Mesenchymal stem cell (in vitro differentiated cells and primary cell): ENCODE measurements around the gene HIGD1A.

Experiments
- DNase-seq: peaks from one replicate; pipeline ENCODE4 v3.0.0-alpha.2; 2013
- H2AFZ ChIP-seq: one replicate; pipeline ENCODE4 v1.6.1; 2013; ENCODE audit warnings: low read depth, mild to moderate bottlenecking, control low read depth, inconsistent platforms, low read length, moderate library complexity
- H2AK5ac ChIP-seq: 2 replicates; pipeline ENCODE4 v1.6.1; 2013; ENCODE audit warnings: low read length, moderate library complexity, mild to moderate bottlenecking, inconsistent platforms; ENCODE audit not compliant: severe bottlenecking
- H2BK120ac ChIP-seq: one replicate; pipeline ENCODE4 v1.6.1; 2013; ENCODE audit warnings: low read depth, mild to moderate bottlenecking, inconsistent platforms, low read length, moderate library complexity
- H2BK12ac ChIP-seq, 2 experiments: one replicate each; pipeline ENCODE4 v1.6.1; 2013; ENCODE audit warnings: inconsistent platforms in 2 of 2, low read length in 2 of 2, mild to moderate bottlenecking in 2 of 2, moderate library complexity in 2 of 2, control low read depth in 1 of 2
- H2BK15ac ChIP-seq: one replicate; pipeline ENCODE4 v1.6.1; 2013; ENCODE audit warnings: mild to moderate bottlenecking, low read depth, inconsistent platforms; ENCODE audit not compliant: poor library complexity, severe bottlenecking
- H2BK5ac ChIP-seq: 2 replicates; pipeline ENCODE4 v1.6.1; 2013; ENCODE audit warnings: low read depth, mild to moderate bottlenecking, low read length, control low read depth, inconsistent platforms; ENCODE audit not compliant: poor library complexity, severe bottlenecking
- H3K14ac ChIP-seq, 2 experiments: one replicate each; pipeline ENCODE4 v1.6.1; 2013; ENCODE audit warnings: inconsistent platforms in 2 of 2, low read length in 2 of 2, control low read depth in 1 of 2, mild to moderate bottlenecking in 1 of 2, moderate library complexity in 1 of 2
- H3K18ac ChIP-seq, 2 experiments: one replicate each; pipeline ENCODE4 v1.6.1; 2013; ENCODE audit warnings: inconsistent platforms in 2 of 2, low read length in 2 of 2, control low read depth in 1 of 2, low read depth in 1 of 2, mild to moderate bottlenecking in 1 of 2
- H3K23ac ChIP-seq, 2 experiments: one replicate each; pipeline ENCODE4 v1.6.1; 2013; ENCODE audit warnings: inconsistent platforms in 2 of 2, low read length in 2 of 2, mild to moderate bottlenecking in 2 of 2, moderate library complexity in 2 of 2, control low read depth in 1 of 2
- H3K27ac ChIP-seq: 2 replicates; pipeline ENCODE4 v1.5.1; 2013; ENCODE audit warnings: mild to moderate bottlenecking, moderate library complexity, low read length, control low read depth, inconsistent platforms; ENCODE audit not compliant: poor library complexity, severe bottlenecking
- H3K27me3 ChIP-seq, 2 experiments: 2 replicates each; pipeline versions ENCODE4 v1.6.1 to v1.7.0; 2013; ENCODE audit warnings: low read length in 2 of 2, mild to moderate bottlenecking in 2 of 2, moderate library complexity in 2 of 2, control low read depth in 1 of 2, inconsistent platforms in 1 of 2; ENCODE audit not compliant: control insufficient read depth in 1 of 2, insufficient read depth in 1 of 2
- H3K36me3 ChIP-seq, 2 experiments: 2 replicates each; pipeline versions ENCODE4 v1.6.1 to v1.7.0; 2013; ENCODE audit warnings: low read length in 2 of 2, control low read depth in 1 of 2, inconsistent platforms in 1 of 2, low read depth in 1 of 2, mild to moderate bottlenecking in 1 of 2; ENCODE audit not compliant: insufficient read depth in 2 of 2, control insufficient read depth in 1 of 2
- H3K4ac ChIP-seq, 2 experiments: one replicate each; pipeline ENCODE4 v1.6.1; 2013; ENCODE audit warnings: inconsistent platforms in 2 of 2, low read length in 2 of 2, mild to moderate bottlenecking in 2 of 2, moderate library complexity in 2 of 2, control low read depth in 1 of 2, low read depth in 1 of 2
- H3K4me1 ChIP-seq: 2 replicates; pipeline ENCODE4 v1.6.1; 2013; ENCODE audit warnings: low read depth, low read length, control low read depth; ENCODE audit not compliant: control insufficient read depth, insufficient read depth
- H3K4me2 ChIP-seq: 2 replicates; pipeline ENCODE4 v1.6.1; 2013; ENCODE audit warnings: low read length, mild to moderate bottlenecking, inconsistent platforms; ENCODE audit not compliant: poor library complexity, severe bottlenecking
- H3K4me3 ChIP-seq, 2 experiments: 2 replicates each; pipeline versions ENCODE4 v1.5.1 to v1.7.0; 2013; ENCODE audit warnings: low read length in 2 of 2, mild to moderate bottlenecking in 2 of 2, control low read depth in 1 of 2, low read depth in 1 of 2; ENCODE audit not compliant: insufficient read depth in 1 of 2
- H3K79me1 ChIP-seq: replicated peaks from 2 replicates; pipeline ENCODE4 v1.6.1; 2013; ENCODE audit warnings: mild to moderate bottlenecking, control low read depth, low read length, inconsistent platforms; ENCODE audit not compliant: poor library complexity, severe bottlenecking
- H3K9ac ChIP-seq: 2 replicates; pipeline ENCODE4 v1.7.0; 2013; ENCODE audit warnings: mild to moderate bottlenecking, low read length, moderate library complexity
- H3K9me3 ChIP-seq: 2 replicates; pipeline ENCODE4 v1.7.0; 2013; ENCODE audit warnings: mild to moderate bottlenecking, low read length; ENCODE audit not compliant: control insufficient read depth
- H4K8ac ChIP-seq: one replicate; pipeline ENCODE4 v1.6.1; 2013; ENCODE audit warnings: inconsistent platforms, mild to moderate bottlenecking, low read length, moderate library complexity
- H4K91ac ChIP-seq: one replicate; pipeline ENCODE4 v1.6.1; 2013; ENCODE audit warnings: mild to moderate bottlenecking, low read length, inconsistent platforms
- WGBS: methylation state at CpG from one replicate; pipeline ENCODE4 v1.1.7; 2013; ENCODE audit warnings: mixed read lengths; 5-methylcytosine and 5-hydroxymethylcytosine counted together

HIGD1A gene

DNA sequence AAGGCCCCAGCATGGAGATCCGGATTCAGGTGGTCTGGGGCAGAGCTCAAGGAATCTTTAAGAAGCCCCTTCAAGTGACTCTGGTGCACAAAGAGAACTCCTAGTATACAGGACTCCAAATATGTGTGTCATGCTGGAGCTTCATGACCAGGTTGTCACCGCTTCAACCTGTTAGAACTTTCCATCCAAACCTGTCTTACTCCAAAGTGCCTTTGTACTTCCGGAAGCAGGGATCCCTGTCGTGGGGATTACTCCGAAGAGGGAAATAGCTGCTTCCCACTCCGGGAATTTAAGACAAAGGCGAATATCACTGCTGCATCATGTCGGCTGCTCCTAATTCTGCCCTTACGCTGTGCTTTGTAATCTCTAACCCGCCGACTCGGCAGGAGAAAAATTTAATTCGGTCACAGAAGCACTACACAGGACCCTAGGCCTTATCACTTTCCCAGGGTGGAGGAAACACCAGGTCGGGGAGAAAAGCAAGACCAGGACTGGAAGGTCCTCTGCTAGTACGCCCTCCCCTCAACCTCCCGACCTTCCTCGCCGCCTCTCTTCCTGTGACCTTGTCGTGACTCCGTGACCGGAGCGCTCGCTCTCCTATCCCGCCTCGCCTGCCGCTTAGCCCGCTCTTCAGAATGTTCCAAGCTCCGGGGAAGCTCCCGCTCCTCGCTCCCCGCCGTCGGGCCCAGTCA lies 730 bp downstream of the HIGD1A start:
- Histone ChIP-seq H3K14ac (peak overlapping the region in 1 of 2 experiments; percentile 51), H2BK12ac (peak overlapping the region in 1 of 2 experiments; percentile 32), H3K4me1 (peaks cover 5% of the 10 kb centered on the region), H3K27me3 (peaks cover 0 to 12% of the 10 kb centered on the region in 2 experiments), H3K4me3 (peak overlapping the region; percentile 89 to 98), H3K9ac (peak overlapping the region; percentile 98), H3K9me3 (no peaks in the 10 kb centered on the region), H4K91ac (peak overlapping the region; percentile 68), H2BK15ac (peak overlapping the region; percentile 67), H3K18ac (peak overlapping the region; percentile 82 to 91), H3K23ac (no peak overlapping the region), H2BK120ac (peak overlapping the region; percentile 73), H3K27ac (peak overlapping the region; percentile 90), H3K79me1 (peaks cover 5% of the 10 kb centered on the region), H2AK5ac (no peak overlapping the region), H2BK5ac (no peak overlapping the region), H3K36me3 (peaks cover 0 to 11% of the 10 kb centered on the region in 2 experiments), H2AFZ (no peak overlapping the region), H3K4me2 (peak overlapping the region; percentile 89), H4K8ac (peak overlapping the region; percentile 8), H3K4ac (peak overlapping the region in 1 of 2 experiments; percentile 77)
- DNase-seq, result peak; percentile 52
- WGBS, result under 1% methylated on average over 33 of the region's 33 CpGs

DNA sequence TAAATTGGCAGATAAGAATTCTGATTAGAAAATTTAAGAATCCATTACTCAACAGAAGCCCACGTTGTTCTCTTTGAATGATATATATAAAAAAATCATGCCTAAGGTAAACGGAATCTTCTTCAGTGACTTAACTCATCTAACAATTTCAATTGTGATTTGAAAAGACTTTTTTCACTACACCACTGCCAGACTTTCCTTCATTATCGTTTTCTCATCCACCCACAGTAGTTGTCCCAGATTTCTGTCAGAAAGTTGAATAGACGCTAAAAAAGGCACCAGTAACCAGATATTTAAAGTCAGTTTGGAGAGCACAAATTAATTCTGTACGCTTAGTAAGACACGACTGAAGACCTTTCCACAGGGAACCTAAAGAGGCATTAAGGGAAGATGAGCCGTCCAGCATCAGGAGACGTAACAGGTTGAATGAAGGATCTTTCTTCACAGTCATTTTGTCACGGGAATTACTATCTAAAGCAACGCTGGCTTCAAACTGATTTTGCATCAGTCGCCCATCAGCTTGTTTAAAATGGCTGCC lies 1.3 kb downstream of the HIGD1A start:
- no peak overlapping the region for H3K23ac ChIP-seq
- H3K27ac ChIP-seq, result peak overlapping the region; percentile 90
- 45% methylated on average over 10 of the region's 11 CpGs for WGBS
- H3K36me3 ChIP-seq, result peaks cover 0 to 11% of the 10 kb centered on the region in 2 experiments
- H3K27me3 ChIP-seq, result peaks cover 0 to 12% of the 10 kb centered on the region in 2 experiments
- peak overlapping the region; percentile 98 for H3K9ac ChIP-seq
- H3K14ac ChIP-seq, result no peak overlapping the region
- H4K8ac ChIP-seq, result no peak overlapping the region
- peaks cover 5% of the 10 kb centered on the region for H3K4me1 ChIP-seq
- no peak overlapping the region for H2BK15ac ChIP-seq
- H2BK12ac ChIP-seq, result no peak overlapping the region
- DNase-seq, result no peak
- H3K79me1 ChIP-seq, result peaks cover 5% of the 10 kb centered on the region
- no peak overlapping the region for H4K91ac ChIP-seq
- H2BK5ac ChIP-seq, result no peak overlapping the region
- no peak overlapping the region for H3K18ac ChIP-seq
- H2AK5ac ChIP-seq, result no peak overlapping the region
- H3K4me3 ChIP-seq, result peak overlapping the region; percentile 89 to 98
- no peaks in the 10 kb centered on the region for H3K9me3 ChIP-seq
- no peak overlapping the region for H2BK120ac ChIP-seq
- peak overlapping the region; percentile 89 for H3K4me2 ChIP-seq
- no peak overlapping the region for H2AFZ ChIP-seq
- no peak overlapping the region for H3K4ac ChIP-seq

- Histone ChIP-seq H2AK5ac (no peak overlapping the region), H2BK5ac (no peak overlapping the region), H3K4me3 (no peak overlapping the region), H4K8ac (no peak overlapping the region), H3K14ac (no peak overlapping the region), H3K23ac (no peak overlapping the region), H3K27me3 (peaks cover 0 to 7% of the 10 kb centered on the region in 2 experiments), H4K91ac (no peak overlapping the region), H3K9me3 (no peaks in the 10 kb centered on the region), H2BK12ac (no peak overlapping the region), H2BK120ac (no peak overlapping the region), H3K4me1 (peaks cover 5% of the 10 kb centered on the region), H3K4ac (no peak overlapping the region), H3K36me3 (peaks cover 0 to 11% of the 10 kb centered on the region in 2 experiments), H3K27ac (no peak overlapping the region), H3K4me2 (no peak overlapping the region), H3K79me1 (peaks cover 5% of the 10 kb centered on the region), H3K9ac (peak overlapping the region; percentile 98), H3K18ac (no peak overlapping the region), H2BK15ac (no peak overlapping the region), H2AFZ (no peak overlapping the region)
- no peak for DNase-seq
- 92% methylated on average over 1 of the region's 4 CpGs for WGBS
Observed at GRCh38 chr3:42801784-42802183, 2.5 kb downstream of the HIGD1A start.

GRCh38 chr3:42801048-42801620 lies 3.2 kb downstream of the HIGD1A start:
- peaks cover 5% of the 10 kb centered on the region for H3K4me1 ChIP-seq
- no peak overlapping the region for H3K4me3 ChIP-seq
- no peak overlapping the region for H3K9ac ChIP-seq
- H2AFZ ChIP-seq, result no peak overlapping the region
- H3K23ac ChIP-seq, result no peak overlapping the region
- no peak overlapping the region for H3K4ac ChIP-seq
- no peak overlapping the region for H2BK12ac ChIP-seq
- no peak overlapping the region for H3K14ac ChIP-seq
- no peak overlapping the region for H4K91ac ChIP-seq
- WGBS, result 95% methylated on average over 3 of the region's 3 CpGs
- no peak overlapping the region for H3K18ac ChIP-seq
- H2AK5ac ChIP-seq, result no peak overlapping the region
- H3K79me1 ChIP-seq, result peaks cover 8% of the 10 kb centered on the region
- no peak overlapping the region for H4K8ac ChIP-seq
- H2BK5ac ChIP-seq, result no peak overlapping the region
- no peak overlapping the region for H3K27ac ChIP-seq
- H2BK15ac ChIP-seq, result no peak overlapping the region
- DNase-seq, result no peak
- H3K9me3 ChIP-seq, result no peaks in the 10 kb centered on the region
- H3K36me3 ChIP-seq, result peaks cover 0 to 13% of the 10 kb centered on the region in 2 experiments
- no peak overlapping the region for H2BK120ac ChIP-seq
- peaks cover 0 to 4% of the 10 kb centered on the region in 2 experiments for H3K27me3 ChIP-seq
- no peak overlapping the region for H3K4me2 ChIP-seq
